ENCODE measurements around the gene PLN. TPM values are rescaled to one million over a fixed set of nuclear protein-coding genes. Genes with fewer than 3 reads are reported as not detected.
A peak's percentile ranks its signal among the peaks of the same experiment; 100 is the strongest.

Gene PLN
- total and polyA plus RNA-seq, 10 of the 15 experiments (the other 5 are each of a cell fraction or from before 2014, with no cell fraction given), result 0.16 to 0.44 TPM; not detected in 8

- CTCF ChIA-PET, result interaction anchor here (1.0 kb wide), 1 partner anchor 216 kb away, joined by 3 read pairs; no protein-coding TSS in a partner anchor
These were observed 10.5 kb downstream of the PLN start for GRCh38 chr6:118558464-118559217.

More at GRCh38 chr6:118558464-118559217, 10.5 kb downstream of the PLN start:
- POLR2A ChIA-PET, result no interaction called here
- Histone ChIP-seq H3K27me3 (replicated peaks in 1 of 2; ENCODE audit: control insufficient read depth in 2 of 2, insufficient read depth in 2 of 2, low read length in 1 of 2) (no peaks in the 10 kb centered on the region), H3K36me3 (ENCODE audit: control insufficient read depth in 2 of 2, insufficient read depth in 2 of 2, low read length in 1 of 2) (no peaks in the 10 kb centered on the region; a peak in 1 of 4 replicates), H3K79me2 (ENCODE audit: control insufficient read depth, insufficient read depth, low read length) (no peaks in the 10 kb centered on the region), H3K9me3 (replicated peaks; ENCODE audit: control insufficient read depth, insufficient read depth, low read length) (no peaks in the 10 kb centered on the region), H3K4me3 (no peak overlapping the region), H4K20me1 (ENCODE audit: control insufficient read depth, insufficient read depth) (no peaks in the 10 kb centered on the region), H3K4me1 (ENCODE audit: control insufficient read depth, insufficient read depth, low read length) (peaks cover 6% of the 10 kb centered on the region), H3K4me2 (ENCODE audit: control insufficient read depth, insufficient read depth) (0 out of 2 replicates have a peak overlapping the region, but pooled peaks have one; percentile 13), H3K9ac (ENCODE audit: control insufficient read depth, insufficient read depth, low read length) (no peak overlapping the region), H3K27ac (ENCODE audit: control insufficient read depth, insufficient read depth) (no peak overlapping the region), H2AFZ (ENCODE audit: control insufficient read depth, low read depth, low read length) (peak overlapping the region; percentile 45)
- DNase-seq (ENCODE audit: low read depth, low spot score) (no peak), FAIRE-seq (peak; percentile 7), ATAC-seq (peak; percentile 36; the same call in 2 of the 3 replicates)
- TF ChIP-seq DPF2 (IDR thresholded peaks at IDR 0.05) (no peak), MAX (IDR thresholded peaks at IDR 0.05; ENCODE audit: low read depth, low read length) (no peak), MLLT1 (IDR thresholded peaks at IDR 0.05) (no peak), PRDM15 (CRISPR knock-in tag; IDR thresholded peaks at IDR 0.05) (no peak), BCL3 (IDR thresholded peaks at IDR 0.05; ENCODE audit: borderline replicate concordance, insufficient read depth, low read depth, low read length, poor library complexity, severe bottlenecking) (no peak), FOS (IDR thresholded peaks at IDR 0.05; ENCODE audit: borderline replicate concordance, extremely low read depth, insufficient read length) (no peak), JUND (IDR thresholded peaks at IDR 0.05; ENCODE audit: low read depth, low read length) (no peak), NFXL1 (IDR thresholded peaks at IDR 0.05; ENCODE audit: borderline replicate concordance) (no peak)
- in situ Hi-C loops (cut with MboI), result no loop called here
- RAD21 ChIA-PET (ENCODE audit: unreplicated experiment), result no interaction called here
- SMC1A ChIA-PET (ENCODE audit: uncharacterized antibody, unreplicated experiment), result interaction anchor here (1.0 kb wide), 1 partner anchor 42 kb away, joined by 3 read pairs; no protein-coding TSS in a partner anchor
- WGBS (ENCODE audit: insufficient coverage, insufficient replicate concordance, low lambda C conversion rate, missing lambda C conversion rate), result 95% methylated on average over 6 of the region's 6 CpGs
- intact Hi-C loops (cut with micrococcal nuclease; ENCODE audit: unreplicated experiment), result loop anchor here (10.0 kb wide), 1 partner anchor 1214 kb away; no protein-coding TSS in a partner anchor
- BruUV-seq (replicated peaks), result no TSS peak

Data from GM12878 (cell line).